Gastroesophageal sphincter (tissue), 4 donors: Measurements from ENCODE around the gene CDC7. TPM values are rescaled to one million over a fixed set of nuclear protein-coding genes. Genes with fewer than 3 reads are reported as not detected.
A peak's percentile ranks its signal among the peaks of the same experiment; 100 is the strongest.

ENCODE experiments used
- ATAC-seq: fragments of 150-250 bp; one replicate; pipeline ENCODE4 v1.9.1; 2016; ENCODE audit warnings: mild to moderate bottlenecking, moderate library complexity
- H3K27ac ChIP-seq, 4 donors: fragments of 200-600 bp; sonication (generic) in 3 of 4; 1 replicate in 3 of 4; 2 replicates in 1 of 4; pipeline ENCODE4 v1.5.1; 2016 to 2019
- H3K27me3 ChIP-seq: fragments of 200-600 bp; sonication (generic); one replicate; pipeline ENCODE4 v1.5.1; 2019
- H3K36me3 ChIP-seq, 2 donors: fragments of 200-600 bp; sonication (generic); one replicate each; pipeline ENCODE4 v1.5.1; 2019; ENCODE audit warnings: control low read depth in 1 of 2
- H3K4me1 ChIP-seq, 3 donors: fragments of 200-600 bp; sonication (generic); 1 replicate in 2 of 3; 2 replicates in 1 of 3; pipeline ENCODE4 v1.5.1; 2016 to 2019; ENCODE audit warnings: control low read depth in 2 of 3
- H3K4me3 ChIP-seq, 2 donors: fragments of 200-600 bp; sonication (generic); one replicate each; pipeline ENCODE4 v1.5.1; 2019; ENCODE audit warnings: mild to moderate bottlenecking in 1 of 2, moderate library complexity in 1 of 2
- H3K9me3 ChIP-seq, 3 donors: fragments of 200-600 bp; sonication (generic); one replicate each; pipeline ENCODE4 v1.5.1; 2017 to 2019; ENCODE audit warnings: control low read depth in 2 of 3
- EP300 ChIP-seq: sonication (generic); formaldehyde crosslinking; IDR thresholded peaks from one replicate; pipeline ENCODE4 v1.6.1; 2017; ENCODE audit warnings: antibody characterized with exemption, mild to moderate bottlenecking
- POLR2A ChIP-seq, 2 donors: fragments of 450-650 bp; IDR thresholded peaks; one replicate each; pipeline ENCODE4 v1.6.1; 2017; ENCODE audit warnings: antibody characterized with exemption in 2 of 2, mild to moderate bottlenecking in 2 of 2, moderate library complexity in 1 of 2
- POLR2AphosphoS5 ChIP-seq: sonication (generic); formaldehyde crosslinking; IDR thresholded peaks from one replicate; pipeline ENCODE4 v1.6.1; 2017; ENCODE audit warnings: antibody characterized with exemption
- WGBS, 2 donors: methylation state at CpG; one replicate each; pipeline ENCODE4 v1.1.5; 2018; ENCODE audit warnings: low coverage in 1 of 2; 5-methylcytosine and 5-hydroxymethylcytosine counted together
- total RNA-seq, 4 donors: library from RNA; depleted of rRNA; stranded (reverse); fragments of >200 nt; gene quantifications; one replicate each; pipeline ENCODE4 v1.1.0, GENCODE V29; 2016
- TF ChIP-seq, protein P1 (sequence below), 4 experiments: fragments of 200-600 bp in 2 of 4; fragments of 450-650 bp in 2 of 4; sonication (generic) in 1 of 4; IDR thresholded peaks; one replicate each; pipeline ENCODE4 v1.5.1; 2017 to 2019; ENCODE audit warnings: antibody characterized with exemption in 4 of 4, mild to moderate bottlenecking in 2 of 4, moderate library complexity in 2 of 4

The CDC7 gene
- total RNA-seq, 4 donors from 2014 or later = 0.31 to 3.2 (median 1.4) TPM

DNA sequence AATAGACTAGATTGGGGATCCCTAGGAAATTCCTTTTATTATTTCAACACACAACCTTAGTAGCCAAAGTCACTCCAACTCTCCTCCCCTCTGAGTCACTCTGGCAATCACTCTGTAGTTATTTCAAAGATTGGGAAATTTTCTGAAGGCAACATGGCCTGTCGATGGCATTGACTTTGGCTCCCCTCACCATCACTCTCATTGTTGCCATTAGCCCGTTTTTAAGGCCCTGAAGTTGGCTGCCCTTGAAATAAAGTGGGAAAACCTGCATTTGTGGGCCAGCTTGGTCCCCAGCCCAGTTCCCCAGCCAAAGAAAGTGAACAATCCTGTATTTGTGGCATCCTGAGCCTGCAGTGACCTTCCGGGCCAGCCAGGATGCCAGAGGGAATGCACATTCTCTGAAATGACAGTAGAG is 52.5 kb downstream of the CDC7 start:
- Histone ChIP-seq H3K4me3 (no peak overlapping the region), H3K27ac (peak overlapping the region in 1 of 4 donors; percentile 60), H3K9me3 (no peaks in the 10 kb centered on the region), H3K4me1 (peaks cover 0 to 31% (median 3%) of the 10 kb centered on the region in 3 donors), H3K36me3 (no peaks in the 10 kb centered on the region), H3K27me3 (no peaks in the 10 kb centered on the region)
- no peak for TF ChIP-seq EP300
- TF ChIP-seq, protein P1, sequence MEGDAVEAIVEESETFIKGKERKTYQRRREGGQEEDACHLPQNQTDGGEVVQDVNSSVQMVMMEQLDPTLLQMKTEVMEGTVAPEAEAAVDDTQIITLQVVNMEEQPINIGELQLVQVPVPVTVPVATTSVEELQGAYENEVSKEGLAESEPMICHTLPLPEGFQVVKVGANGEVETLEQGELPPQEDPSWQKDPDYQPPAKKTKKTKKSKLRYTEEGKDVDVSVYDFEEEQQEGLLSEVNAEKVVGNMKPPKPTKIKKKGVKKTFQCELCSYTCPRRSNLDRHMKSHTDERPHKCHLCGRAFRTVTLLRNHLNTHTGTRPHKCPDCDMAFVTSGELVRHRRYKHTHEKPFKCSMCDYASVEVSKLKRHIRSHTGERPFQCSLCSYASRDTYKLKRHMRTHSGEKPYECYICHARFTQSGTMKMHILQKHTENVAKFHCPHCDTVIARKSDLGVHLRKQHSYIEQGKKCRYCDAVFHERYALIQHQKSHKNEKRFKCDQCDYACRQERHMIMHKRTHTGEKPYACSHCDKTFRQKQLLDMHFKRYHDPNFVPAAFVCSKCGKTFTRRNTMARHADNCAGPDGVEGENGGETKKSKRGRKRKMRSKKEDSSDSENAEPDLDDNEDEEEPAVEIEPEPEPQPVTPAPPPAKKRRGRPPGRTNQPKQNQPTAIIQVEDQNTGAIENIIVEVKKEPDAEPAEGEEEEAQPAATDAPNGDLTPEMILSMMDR (IDR thresholded peaks at IDR 0.05) = no peak
- peak; percentile 43 for TF ChIP-seq POLR2AphosphoS5
- no peak for TF ChIP-seq POLR2A (IDR thresholded peaks at IDR 0.05)
- 71 to 80% methylated on average over 2 to 3 of the region's 3 CpGs for WGBS, 2 donors
- peak; percentile 80 for ATAC-seq

DNA sequence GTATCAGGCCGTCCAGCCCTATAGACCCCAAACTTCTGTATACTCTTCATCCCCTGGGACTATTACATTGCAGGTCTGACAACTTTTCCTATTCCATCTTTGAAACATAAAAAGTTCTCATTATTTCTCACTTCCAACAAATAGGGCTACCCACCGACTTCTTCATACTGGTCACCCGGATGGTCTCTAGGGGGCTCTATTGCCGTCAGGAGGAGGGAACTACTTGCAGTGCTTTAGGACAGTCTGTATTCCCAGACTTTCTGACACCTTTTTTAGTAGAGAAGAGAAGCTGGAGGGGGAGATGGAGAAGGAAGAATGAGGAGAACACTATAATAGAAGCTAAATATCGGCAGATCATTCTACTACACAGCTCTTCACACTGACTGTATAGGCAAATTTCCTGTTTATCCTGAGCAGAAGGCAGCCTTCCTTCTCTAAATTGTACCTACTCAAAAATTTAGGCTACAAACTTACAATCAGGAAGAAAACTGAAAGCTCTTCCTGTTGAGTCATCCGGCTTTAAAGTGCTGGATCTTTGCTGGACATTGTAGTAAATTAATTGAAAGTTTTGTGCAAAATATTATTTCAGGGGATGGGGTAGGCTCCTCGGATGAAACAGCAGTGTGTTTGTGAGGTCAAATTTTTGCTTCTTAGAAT is 54.6 kb downstream of the CDC7 start:
- WGBS, 2 donors = 59 to 74% methylated on average over 5 to 7 of the region's 7 CpGs
- H3K27me3 ChIP-seq = no peaks in the 10 kb centered on the region
- TF ChIP-seq, protein P1 (IDR thresholded peaks at IDR 0.05) = peak in 1 of 4 experiments; percentile 53
- TF ChIP-seq EP300 = no peak
- TF ChIP-seq POLR2AphosphoS5 = no peak
- TF ChIP-seq POLR2A (IDR thresholded peaks at IDR 0.05) = no peak
- no peaks in the 10 kb centered on the region for H3K36me3 ChIP-seq
- no peaks in the 10 kb centered on the region for H3K9me3 ChIP-seq
- no peak overlapping the region for H3K4me3 ChIP-seq
- peaks cover 0 to 31% (median 3%) of the 10 kb centered on the region in 3 donors for H3K4me1 ChIP-seq
- ATAC-seq = no peak
- H3K27ac ChIP-seq = peak overlapping the region in 1 of 4 donors; percentile 64

DNA sequence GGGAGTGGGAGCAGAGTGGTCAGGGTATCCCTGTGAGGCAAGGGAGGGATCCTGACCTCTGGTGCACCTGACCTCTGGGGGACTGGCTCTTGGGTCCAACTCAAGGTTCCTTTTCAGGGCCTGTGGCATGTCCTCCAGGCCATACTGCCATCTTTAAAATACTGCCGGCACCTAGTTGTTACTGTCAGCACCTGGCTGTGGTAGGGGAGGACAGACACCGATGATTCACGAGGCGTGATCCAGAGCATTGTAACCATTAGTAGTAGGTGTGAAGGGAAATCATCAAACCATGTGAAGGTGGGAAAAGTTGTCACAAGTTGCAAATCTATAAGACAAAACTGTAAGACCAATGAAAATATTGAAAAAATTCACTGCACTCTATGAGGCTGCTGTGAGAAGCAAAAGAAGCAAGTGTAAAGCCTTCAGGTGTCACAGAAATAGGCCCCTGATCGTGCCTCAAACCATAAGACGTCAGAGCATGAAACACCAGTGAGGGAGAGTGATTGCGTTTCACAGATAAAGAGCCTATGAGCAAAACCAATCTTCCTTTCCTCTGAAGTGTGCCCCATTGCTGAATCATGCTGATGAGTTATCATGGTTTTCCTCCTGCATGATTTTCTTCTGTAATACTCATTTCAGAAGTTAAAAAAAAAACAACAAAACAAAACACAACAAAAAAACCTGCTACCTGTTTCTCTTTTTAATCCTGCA is 55.3 kb downstream of the CDC7 start:
- peaks cover 0 to 28% (median 3%) of the 10 kb centered on the region in 3 donors for H3K4me1 ChIP-seq
- H3K4me3 ChIP-seq = no peak overlapping the region
- H3K27me3 ChIP-seq = no peaks in the 10 kb centered on the region
- H3K9me3 ChIP-seq = no peaks in the 10 kb centered on the region
- ATAC-seq = no peak
- H3K27ac ChIP-seq = peak overlapping the region in 2 of 4 donors; percentile 15 to 64
- H3K36me3 ChIP-seq = no peaks in the 10 kb centered on the region
- 59 to 79% methylated on average over 3 of the region's 7 CpGs for WGBS, 2 donors
- TF ChIP-seq EP300 = no peak
- TF ChIP-seq POLR2AphosphoS5 = no peak
- TF ChIP-seq POLR2A (IDR thresholded peaks at IDR 0.05) = no peak
- TF ChIP-seq, protein P1 (IDR thresholded peaks at IDR 0.05) = no peak

DNA sequence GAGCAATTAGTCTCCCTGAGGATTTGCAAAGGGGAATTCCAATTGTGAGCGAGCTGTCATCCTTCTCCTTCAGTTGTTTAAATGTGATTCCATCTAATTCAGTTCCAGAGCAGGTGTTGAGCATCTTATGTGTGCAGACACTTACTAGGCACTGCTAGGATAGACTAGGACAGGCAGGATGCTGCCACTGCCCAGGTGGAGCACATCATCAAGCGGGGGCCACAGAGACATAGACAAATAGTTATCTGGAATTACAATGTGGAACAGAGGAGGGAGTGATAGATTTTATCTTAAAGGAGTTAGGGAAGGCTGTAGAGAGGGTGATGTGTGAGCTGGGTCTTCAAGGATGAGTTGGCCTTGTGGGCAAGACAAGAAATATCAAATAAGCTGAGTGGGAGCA is 55.9 kb downstream of the CDC7 start:
- no peak overlapping the region for H3K4me3 ChIP-seq
- no peaks in the 10 kb centered on the region for H3K36me3 ChIP-seq
- H3K27ac ChIP-seq = peak overlapping the region in 3 of 4 donors; percentile 10 to 64 (median 52)
- WGBS, 2 donors = 71 to 75% methylated on average over 1 to 2 of the region's 2 CpGs
- peaks cover 0 to 24% (median 3%) of the 10 kb centered on the region in 3 donors for H3K4me1 ChIP-seq
- no peaks in the 10 kb centered on the region for H3K27me3 ChIP-seq
- ATAC-seq = no peak
- no peaks in the 10 kb centered on the region for H3K9me3 ChIP-seq
- TF ChIP-seq POLR2AphosphoS5 (no peak), EP300 (no peak), POLR2A (IDR thresholded peaks at IDR 0.05) (no peak)
- TF ChIP-seq, protein P1 (IDR thresholded peaks at IDR 0.05) = no peak
